Stimulated activated CD4-positive, alpha-beta T cell treated with anti-CD3 and anti-CD28 coated beads, TNF-alpha, amount 100 ng/mL, for 48 hours (primary cell): Measurements from ENCODE around the gene UBN1.

Experiments used
- DNase-seq, 3 donors: peaks; one replicate each; pipeline ENCODE4 v3.0.0-alpha.2; 2020; ENCODE audit warnings: low read depth in 3 of 3

The UBN1 gene

GRCh38 chr16:4859190-4859899, 12.1 kb downstream of the UBN1 start:
- DNase-seq = no peak

DNA sequence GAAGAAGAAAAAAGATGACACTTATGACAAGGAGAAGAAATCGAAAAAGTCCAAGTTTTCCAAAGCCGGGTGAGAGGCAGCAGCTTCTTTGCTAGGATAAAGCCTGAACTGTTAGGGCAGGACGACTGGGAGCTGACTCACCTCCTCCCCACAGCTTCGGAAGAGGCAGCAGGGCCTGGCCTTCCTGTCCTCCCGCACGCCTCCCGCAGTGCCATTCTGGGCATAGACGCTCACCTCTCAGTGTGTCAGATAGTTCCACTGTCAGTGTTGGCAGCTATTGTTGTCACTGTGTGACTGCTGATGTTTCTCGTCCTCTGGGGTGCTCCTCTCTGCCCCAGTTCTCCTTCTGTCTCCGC, 12.6 kb downstream of the UBN1 start:
- no peak for DNase-seq

GRCh38 chr16:4860727-4861342, 13.6 kb downstream of the UBN1 start:
- DNase-seq = no peak

GRCh38 chr16:4862639-4863038, 15.4 kb downstream of the UBN1 start:
- DNase-seq = no peak

DNA sequence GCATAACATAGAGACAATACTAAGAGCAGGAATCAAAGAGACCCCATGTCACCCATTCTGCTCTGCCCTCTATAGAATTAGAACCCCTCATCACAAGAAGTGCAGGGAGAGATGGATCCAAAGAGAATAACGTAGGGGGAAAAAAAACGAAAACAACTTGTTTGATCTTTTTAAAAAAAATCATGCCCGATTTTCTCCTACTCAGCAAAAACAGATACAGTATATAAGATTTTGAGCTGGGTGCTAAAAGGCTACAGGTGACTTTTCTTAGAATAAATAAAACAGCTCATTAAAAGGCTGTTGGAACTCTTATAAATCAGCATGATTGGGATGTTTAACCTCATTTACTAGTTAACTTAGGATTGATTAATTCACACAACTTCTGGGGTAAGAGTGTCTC, 17.4 kb downstream of the UBN1 start:
- no peak for DNase-seq

GRCh38 chr16:4865231-4865860, 18.1 kb downstream of the UBN1 start:
- DNase-seq = no peak

- DNase-seq = no peak
Observed at GRCh38 chr16:4866586-4866985, 19.3 kb downstream of the UBN1 start.

- DNase-seq = no peak
Observed at GRCh38 chr16:4868026-4868425, 20.7 kb downstream of the UBN1 start.

- no peak for DNase-seq
Observed at GRCh38 chr16:4868535-4868934, 21.3 kb downstream of the UBN1 start.

GRCh38 chr16:4869147-4869805, 22.0 kb downstream of the UBN1 start:
- no peak for DNase-seq

GRCh38 chr16:4870138-4870671, 22.9 kb downstream of the UBN1 start:
- no peak for DNase-seq

DNA sequence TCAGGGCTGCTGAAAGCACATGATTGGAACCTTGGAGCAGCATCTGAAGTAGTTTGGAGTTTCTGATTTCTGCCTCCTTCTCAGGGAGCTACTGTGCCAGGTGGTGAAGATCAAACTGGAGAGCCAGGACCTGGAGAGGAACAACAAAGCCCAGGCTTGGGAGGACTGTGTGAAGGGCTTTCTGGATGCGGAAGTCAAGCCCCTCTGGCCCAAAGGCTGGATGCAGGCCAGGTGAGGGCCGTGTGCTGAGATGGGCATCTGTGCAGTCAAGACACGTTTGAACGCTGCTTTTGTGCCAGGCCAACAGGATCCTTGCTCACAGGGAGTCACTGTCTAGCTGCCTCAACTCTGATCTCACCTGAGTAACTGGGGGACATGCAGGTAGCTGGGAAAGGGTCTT, 23.8 kb downstream of the UBN1 start:
- no peak for DNase-seq

- no peak for DNase-seq
Observed at GRCh38 chr16:4873091-4873490, 25.8 kb downstream of the UBN1 start.

DNA sequence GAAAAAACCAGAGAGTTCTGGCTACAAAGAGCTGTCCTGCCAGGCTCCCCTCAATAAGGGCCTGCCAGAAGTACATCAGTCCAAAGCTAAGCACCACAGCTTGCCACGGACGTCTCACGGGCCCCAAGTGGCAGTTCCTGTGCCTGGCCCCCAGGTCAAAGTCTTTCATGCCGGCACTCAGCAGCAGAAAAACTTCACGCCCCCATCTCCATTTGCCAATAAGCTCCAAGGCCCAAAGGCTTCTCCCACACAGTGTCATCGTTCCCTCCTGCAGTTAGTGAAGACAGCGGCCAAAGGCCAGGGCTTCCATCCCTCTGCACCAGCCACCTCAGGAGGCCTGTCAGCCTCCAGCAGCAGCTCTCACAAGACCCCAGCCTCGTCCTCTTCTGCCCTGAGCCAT, 27.4 kb downstream of the UBN1 start:
- DNase-seq = no peak

GRCh38 chr16:4876646-4877379, 29.5 kb downstream of the UBN1 start:
- no peak for DNase-seq

GRCh38 chr16:4877380-4877685, 30.1 kb downstream of the UBN1 start:
- no peak for DNase-seq

DNA sequence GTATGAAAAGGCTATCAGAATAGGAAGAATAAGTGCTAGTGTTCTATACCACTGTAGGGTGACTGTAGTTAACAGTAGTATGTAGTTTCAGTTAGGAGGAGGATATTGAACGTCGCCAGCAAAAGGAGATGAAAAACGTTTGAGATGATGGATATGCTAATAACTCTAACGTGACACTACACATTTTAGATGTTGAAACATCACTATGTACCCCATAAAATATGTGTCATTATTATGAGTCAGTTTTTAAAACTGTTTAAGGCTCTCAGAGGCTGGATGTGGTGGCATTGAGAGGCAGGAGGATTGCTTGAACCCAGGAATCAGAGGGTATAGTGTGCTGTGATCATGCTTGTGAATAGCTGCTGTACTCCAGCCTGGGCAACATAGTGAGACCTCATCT, 31.8 kb downstream of the UBN1 start:
- DNase-seq = no peak

GRCh38 chr16:4880006-4880580, 32.8 kb downstream of the UBN1 start:
- DNase-seq = no peak

DNA sequence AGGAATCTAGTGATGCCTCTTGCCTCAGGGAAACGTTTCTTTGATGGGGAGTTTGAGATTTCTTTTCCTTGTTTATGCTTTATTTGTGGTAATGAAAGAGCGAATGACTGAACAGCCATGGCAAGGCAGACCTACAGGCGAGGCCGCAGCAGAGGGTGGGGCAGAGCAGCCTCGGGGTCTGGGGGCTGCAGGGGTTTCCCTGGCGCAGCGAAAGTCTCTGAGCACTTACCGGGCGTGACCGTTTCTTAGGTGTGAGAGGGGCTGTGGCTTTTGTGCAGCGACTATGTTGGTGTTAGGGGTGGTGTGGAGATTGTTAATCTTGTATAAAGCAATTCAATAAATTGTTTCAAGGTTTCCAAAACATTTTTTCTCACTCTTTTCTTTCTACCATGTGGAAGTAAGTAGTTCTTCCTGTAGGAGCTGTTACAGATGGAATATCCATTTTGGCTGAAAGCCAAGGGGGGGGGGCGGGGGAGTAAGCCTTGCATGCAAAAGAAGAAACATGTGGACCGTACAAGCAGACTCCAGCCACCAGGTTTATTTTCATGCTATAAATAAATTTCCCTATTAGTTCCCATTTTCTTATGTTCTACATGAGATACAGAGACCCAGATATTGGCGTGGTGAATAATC, 34.8 kb downstream of the UBN1 start:
- no peak for DNase-seq

DNA sequence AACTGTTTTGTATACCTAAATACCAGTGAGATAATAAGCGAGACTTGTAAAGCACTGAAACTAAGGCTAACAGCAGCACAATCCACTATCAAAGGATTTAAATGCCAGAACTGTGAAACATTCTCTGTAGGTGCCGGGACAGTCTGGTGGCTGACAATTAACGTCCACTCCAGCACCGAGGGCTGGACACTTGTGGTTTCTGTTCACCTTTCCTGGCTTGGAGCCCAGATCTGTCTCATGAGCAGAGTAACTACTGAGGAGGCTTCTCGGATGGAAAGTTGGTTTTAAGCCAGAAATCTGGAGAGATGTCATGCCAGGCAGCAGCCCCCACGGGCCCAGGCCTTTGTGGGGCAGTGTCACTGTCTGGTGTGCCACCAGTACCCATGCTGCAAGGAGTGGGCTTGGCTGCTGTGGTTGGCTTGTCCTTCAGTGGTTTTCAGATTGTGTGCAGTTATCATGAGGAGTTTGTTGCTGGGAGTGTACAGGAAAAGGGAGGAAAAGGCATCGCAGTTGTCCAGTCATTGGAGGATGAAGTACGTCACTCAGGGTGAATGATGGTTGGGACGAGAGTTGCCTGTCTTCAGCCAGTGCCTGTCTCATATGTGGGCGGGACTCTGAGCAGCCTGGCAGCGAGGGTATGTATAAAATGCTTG, 35.5 kb downstream of the UBN1 start:
- DNase-seq = no peak

- DNase-seq = no peak
Observed at GRCh38 chr16:4883501-4883900, 36.2 kb downstream of the UBN1 start.
